PC-3 (cell line): ENCODE data around the gene MACROD2. TPM values are rescaled to one million over a fixed set of nuclear protein-coding genes. Genes with fewer than 3 reads are reported as not detected.

Experiments
- ATAC-seq: fragments of 200-7000 bp; cut with Tn5 transposase; 2 replicates; pipeline ENCODE4 v1.9.1; 2020; ENCODE audit warnings: mild to moderate bottlenecking, moderate library complexity
- BruUV-seq: library from RNA; stranded (reverse); fragments of 400-500 nt; replicated peaks from 2 replicates; lab custom pipeline; 2021; lab: Mats Ljungman, UMichigan
- CTCF ChIA-PET: fragments of 300-600 bp; sonication (Branson Sonifier 250); formaldehyde crosslinking; loops from one replicate; lab custom pipeline; 2022; ENCODE audit warnings: antibody characterized with exemption; lab: Charles Lee
- POLR2A ChIA-PET: fragments of 300-600 bp; sonication (Branson Sonifier 250); formaldehyde crosslinking; loops from one replicate; lab custom pipeline; 2022; ENCODE audit warnings: antibody characterized with exemption; ENCODE audit not compliant: unreplicated experiment; lab: Charles Lee
- DNase-seq: peaks from one replicate; pipeline ENCODE4 v3.0.0-alpha.2; 2015
- H2AFZ ChIP-seq: fragments of 300-600 bp; sonication (generic); 2 replicates; pipeline ENCODE4 v1.6.0; 2016; ENCODE audit warnings: antibody characterized with exemption, low read length
- H3F3A ChIP-seq: fragments of 300-600 bp; sonication (generic); one replicate; pipeline ENCODE4 v1.6.0; 2017; ENCODE audit warnings: antibody characterized with exemption, low read length, control low read depth, mild to moderate bottlenecking; ENCODE audit not compliant: unreplicated experiment
- H3K27ac ChIP-seq: fragments of 300-600 bp; sonication (generic); 2 replicates; pipeline ENCODE4 v1.5.1; 2016; ENCODE audit warnings: mild to moderate bottlenecking, low read length
- H3K27me3 ChIP-seq: fragments of 300-600 bp; sonication (generic); 2 replicates; pipeline ENCODE4 v1.6.1; 2016; ENCODE audit warnings: low read length, mixed read lengths
- H3K36me3 ChIP-seq: fragments of 300-600 bp; sonication (generic); 2 replicates; pipeline ENCODE4 v1.6.1; 2016; ENCODE audit warnings: low read depth, mixed run types, low read length, mixed read lengths
- H3K4me1 ChIP-seq: fragments of 300-600 bp; sonication (generic); 2 replicates; pipeline ENCODE4 v1.5.1; 2016; ENCODE audit warnings: low read length; ENCODE audit not compliant: insufficient read depth
- H3K4me2 ChIP-seq: fragments of 300-600 bp; sonication (generic); 2 replicates; pipeline ENCODE4 v1.6.0; 2016; ENCODE audit warnings: low read length
- H3K4me3 ChIP-seq: fragments of 300-600 bp; sonication (generic); 2 replicates; pipeline ENCODE4 v1.5.1; 2016; ENCODE audit warnings: mild to moderate bottlenecking, low read length, mixed read lengths
- H3K79me2 ChIP-seq: fragments of 300-600 bp; sonication (generic); 2 replicates; pipeline ENCODE4 v1.6.1; 2017; ENCODE audit warnings: low read length, mixed read lengths
- H3K9ac ChIP-seq: fragments of 300-600 bp; sonication (generic); 2 replicates; pipeline ENCODE4 v1.6.0; 2016; ENCODE audit warnings: mild to moderate bottlenecking, low read length
- H3K9me2 ChIP-seq: fragments of 300-600 bp; sonication (generic); replicated peaks from 2 replicates; pipeline ENCODE4 v1.6.1; 2016; ENCODE audit warnings: mixed run types, low read length, mixed read lengths
- H3K9me3 ChIP-seq: fragments of 300-600 bp; sonication (generic); 2 replicates; pipeline ENCODE4 v1.6.1; 2016; ENCODE audit warnings: low read length, mixed read lengths
- H4K20me1 ChIP-seq: fragments of 300-600 bp; sonication (generic); 2 replicates; pipeline ENCODE4 v1.6.1; 2016; ENCODE audit warnings: low read length, mixed read lengths
- EZH2 ChIP-seq: fragments of 300-600 bp; sonication (generic); IDR thresholded peaks from one replicate; pipeline ENCODE4 v1.6.1; 2017; ENCODE audit warnings: antibody characterized with exemption, mild to moderate bottlenecking, low read length; ENCODE audit not compliant: unreplicated experiment
- EZH2phosphoT487 ChIP-seq: fragments of 300-600 bp; sonication (generic); IDR thresholded peaks from 2 replicates; pipeline ENCODE4 v1.6.1; 2018; ENCODE audit warnings: mild to moderate bottlenecking, antibody characterized with exemption, low read length, borderline replicate concordance
- intact Hi-C: fragments of 100-400 bp; cut with micrococcal nuclease; formaldehyde crosslinking; loops from 2 replicates; pipeline ENCODE4 v1.9.0; 2023
- total RNA-seq: library from RNA; depleted of rRNA; stranded (reverse); fragments of >200 nt; gene quantifications from 2 replicates; pipeline ENCODE4 v1.2.3, GENCODE V29; 2014
- TF ChIP-seq, protein P1 (sequence below): fragments of 300-600 bp; sonication (generic); conservative IDR thresholded peaks from 2 replicates; pipeline ENCODE4 v1.5.1; 2017; ENCODE audit warnings: antibody characterized with exemption, low read depth, mild to moderate bottlenecking, low read length

Gene MACROD2
- total RNA-seq, 1 experiment from 2014 or later: 3.1 TPM

DNA sequence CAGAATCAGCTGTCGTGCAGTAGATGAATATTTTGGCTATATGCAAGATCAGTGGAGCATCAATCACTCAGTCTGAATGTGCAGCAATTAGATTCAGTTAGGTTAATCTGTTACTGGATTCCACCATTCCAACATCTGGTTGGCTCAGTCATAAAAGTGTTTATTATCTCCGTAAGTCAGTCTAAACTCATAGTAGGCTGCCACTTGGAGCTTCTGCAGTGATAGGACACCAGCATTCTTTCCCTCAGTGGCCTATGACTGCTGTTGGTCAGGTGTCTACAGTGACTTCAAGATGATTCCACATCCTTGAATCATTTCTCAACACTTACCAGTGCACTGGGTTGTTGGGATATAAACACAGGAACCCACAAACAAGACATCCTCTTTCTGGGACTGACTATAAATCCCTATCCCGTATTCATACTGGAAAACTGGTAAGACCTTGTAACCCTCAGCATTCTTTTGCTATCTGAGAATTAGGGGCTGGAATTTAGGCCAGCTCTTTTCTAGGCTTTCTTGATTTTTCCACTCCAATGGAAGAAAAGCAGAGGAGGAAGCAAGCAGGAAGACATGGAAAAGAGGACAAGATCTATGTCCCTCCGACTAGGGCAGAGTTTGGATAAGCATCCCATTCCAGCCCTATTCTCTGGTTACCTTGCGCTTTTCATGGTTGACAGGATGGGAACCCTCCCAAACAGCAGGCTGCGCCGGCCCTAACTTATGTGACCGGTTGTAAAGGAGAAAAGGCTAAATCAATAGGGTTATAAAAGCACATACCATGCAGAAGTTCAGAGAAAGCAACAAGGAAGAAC, 1658.3 kb downstream of the MACROD2 start:
- ChIA-PET CTCF (interaction anchor here (0.6 to 0.8 kb wide), 5 partner anchors 18 to 1317 kb away, joined by 3 to 6 read pairs (median 4); partner anchors contain the start of gene FLRT3), POLR2A (no interaction called here)
- TF ChIP-seq, protein P1, sequence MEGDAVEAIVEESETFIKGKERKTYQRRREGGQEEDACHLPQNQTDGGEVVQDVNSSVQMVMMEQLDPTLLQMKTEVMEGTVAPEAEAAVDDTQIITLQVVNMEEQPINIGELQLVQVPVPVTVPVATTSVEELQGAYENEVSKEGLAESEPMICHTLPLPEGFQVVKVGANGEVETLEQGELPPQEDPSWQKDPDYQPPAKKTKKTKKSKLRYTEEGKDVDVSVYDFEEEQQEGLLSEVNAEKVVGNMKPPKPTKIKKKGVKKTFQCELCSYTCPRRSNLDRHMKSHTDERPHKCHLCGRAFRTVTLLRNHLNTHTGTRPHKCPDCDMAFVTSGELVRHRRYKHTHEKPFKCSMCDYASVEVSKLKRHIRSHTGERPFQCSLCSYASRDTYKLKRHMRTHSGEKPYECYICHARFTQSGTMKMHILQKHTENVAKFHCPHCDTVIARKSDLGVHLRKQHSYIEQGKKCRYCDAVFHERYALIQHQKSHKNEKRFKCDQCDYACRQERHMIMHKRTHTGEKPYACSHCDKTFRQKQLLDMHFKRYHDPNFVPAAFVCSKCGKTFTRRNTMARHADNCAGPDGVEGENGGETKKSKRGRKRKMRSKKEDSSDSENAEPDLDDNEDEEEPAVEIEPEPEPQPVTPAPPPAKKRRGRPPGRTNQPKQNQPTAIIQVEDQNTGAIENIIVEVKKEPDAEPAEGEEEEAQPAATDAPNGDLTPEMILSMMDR: no peak
- TF ChIP-seq EZH2phosphoT487 (no peak), EZH2 (no peak)
- Histone ChIP-seq H3K4me2 (no peak overlapping the region), H2AFZ (no peak overlapping the region), H3K9me3 (no peaks in the 10 kb centered on the region), H3K4me1 (peaks cover 22% of the 10 kb centered on the region), H4K20me1 (no peaks in the 10 kb centered on the region), H3K4me3 (no peak overlapping the region), H3K79me2 (no peaks in the 10 kb centered on the region), H3K9ac (no peak overlapping the region), H3K9me2 (no peaks in the 10 kb centered on the region), H3K27me3 (no peaks in the 10 kb centered on the region), H3F3A (no peaks in the 10 kb centered on the region), H3K27ac (no peak overlapping the region), H3K36me3 (no peaks in the 10 kb centered on the region)
- intact Hi-C loops: no loop called here
- BruUV-seq: no TSS peak
- DNase-seq: no peak
- ATAC-seq: no peak

DNA sequence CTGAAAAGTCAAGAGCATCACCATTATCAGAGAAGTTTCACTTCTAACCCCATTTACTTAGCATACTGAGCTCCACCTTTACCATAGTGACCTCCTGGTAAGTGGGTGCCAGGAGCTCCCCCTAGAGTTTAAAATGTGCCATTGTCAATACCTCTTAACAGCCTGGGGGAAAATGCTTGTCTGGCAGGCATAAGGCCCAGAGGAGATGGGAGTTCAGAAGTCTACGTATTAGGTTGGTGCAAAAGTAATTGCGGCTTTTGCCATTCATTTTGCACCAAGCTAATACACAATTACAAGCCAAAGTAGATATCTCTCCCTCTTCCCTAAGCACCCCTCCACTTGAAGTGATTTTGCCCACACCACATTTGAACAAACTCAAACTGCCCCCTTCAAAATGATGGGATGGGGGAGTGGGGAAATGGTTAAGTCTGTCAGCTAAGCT, 1658.9 kb downstream of the MACROD2 start:
- no peak overlapping the region for H3K4me3 ChIP-seq
- H4K20me1 ChIP-seq: no peaks in the 10 kb centered on the region
- ChIA-PET POLR2A (no interaction called here), CTCF (interaction anchor here (0.6 to 0.8 kb wide), 5 partner anchors 18 to 1317 kb away, joined by 3 to 6 read pairs (median 4); partner anchors contain the start of gene FLRT3)
- no peak overlapping the region for H3K27ac ChIP-seq
- H3K79me2 ChIP-seq: no peaks in the 10 kb centered on the region
- intact Hi-C loops: no loop called here
- no peaks in the 10 kb centered on the region for H3K27me3 ChIP-seq
- H3K36me3 ChIP-seq: no peaks in the 10 kb centered on the region
- H3K9me2 ChIP-seq: no peaks in the 10 kb centered on the region
- no TSS peak for BruUV-seq
- DNase-seq (peak; percentile 87), ATAC-seq (peak; percentile 41; the same call in 1 of the 2 replicates)
- no peak overlapping the region for H3K9ac ChIP-seq
- H3F3A ChIP-seq: no peaks in the 10 kb centered on the region
- no peak overlapping the region for H2AFZ ChIP-seq
- H3K4me1 ChIP-seq: peaks cover 22% of the 10 kb centered on the region
- TF ChIP-seq, protein P1: peak; percentile 78
- TF ChIP-seq EZH2phosphoT487: no peak
- no peaks in the 10 kb centered on the region for H3K9me3 ChIP-seq
- no peak overlapping the region for H3K4me2 ChIP-seq
